HG03095 (cell line): ENCODE measurements around the gene ABCB8.

Experiments
- ATAC-seq: cut with Tn5 transposase; IDR thresholded peaks from one replicate; pipeline ENCODE4 v1.9.1; 2021; ENCODE audit warnings: moderate library complexity; ENCODE audit not compliant: unreplicated experiment

The ABCB8 gene

DNA sequence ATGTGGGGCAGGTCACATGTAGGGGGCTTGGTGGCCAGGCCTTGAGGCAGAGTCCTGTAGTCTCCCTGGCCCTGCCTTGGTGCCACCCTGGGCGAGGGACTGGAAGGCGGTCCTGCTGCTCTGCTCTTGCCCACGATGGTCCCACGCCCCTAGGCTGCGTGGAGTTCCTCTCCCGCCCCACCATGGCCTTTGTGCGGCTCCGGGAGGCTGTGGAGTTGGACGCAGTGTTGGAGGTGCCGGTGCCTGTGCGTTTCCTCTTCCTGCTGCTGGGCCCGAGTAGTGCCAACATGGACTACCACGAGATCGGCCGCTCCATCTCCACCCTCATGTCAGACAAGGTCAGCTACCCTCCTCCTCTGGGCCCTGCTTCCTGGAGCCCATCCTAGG, 42.3 kb downstream of the ABCB8 start:
- no peak for ATAC-seq

- no peak for ATAC-seq
Measured at GRCh38 chr7:151071032-151071866, 43.0 kb downstream of the ABCB8 start.

DNA sequence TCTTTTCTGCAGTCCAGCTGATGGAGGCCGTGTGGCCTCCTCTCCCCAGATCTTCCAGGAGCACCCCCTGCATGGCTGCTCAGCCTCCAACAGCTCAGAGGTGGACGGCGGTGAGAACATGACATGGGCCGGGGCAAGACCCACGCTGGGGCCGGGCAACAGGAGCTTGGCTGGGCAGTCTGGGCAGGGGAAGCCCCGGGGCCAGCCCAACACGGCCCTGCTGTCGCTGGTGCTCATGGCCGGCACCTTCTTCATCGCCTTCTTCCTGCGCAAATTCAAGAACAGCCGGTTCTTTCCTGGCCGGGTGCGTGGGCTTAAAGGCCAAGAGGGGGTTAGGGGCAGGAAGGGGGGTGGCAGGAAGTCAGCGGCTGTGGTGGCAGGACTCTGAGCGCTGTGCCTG, 45.7 kb downstream of the ABCB8 start:
- ATAC-seq, result no peak

- ATAC-seq, result no peak
Measured at GRCh38 chr7:151074817-151075661, 46.8 kb downstream of the ABCB8 start.

DNA sequence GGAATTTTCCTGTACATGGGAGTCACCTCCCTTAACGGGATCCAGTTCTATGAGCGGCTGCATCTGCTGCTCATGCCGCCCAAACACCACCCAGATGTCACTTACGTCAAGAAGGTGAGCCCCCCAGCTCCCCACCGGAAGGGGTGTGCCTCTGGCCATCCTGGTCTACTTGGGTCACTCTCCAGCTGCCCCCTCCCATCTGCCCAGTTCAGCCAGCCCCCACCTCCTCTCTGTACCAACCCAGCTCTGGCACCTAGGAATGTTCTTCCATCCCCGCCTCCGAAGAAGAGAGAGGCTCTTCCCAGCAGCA, 47.4 kb downstream of the ABCB8 start:
- ATAC-seq, result no peak

DNA sequence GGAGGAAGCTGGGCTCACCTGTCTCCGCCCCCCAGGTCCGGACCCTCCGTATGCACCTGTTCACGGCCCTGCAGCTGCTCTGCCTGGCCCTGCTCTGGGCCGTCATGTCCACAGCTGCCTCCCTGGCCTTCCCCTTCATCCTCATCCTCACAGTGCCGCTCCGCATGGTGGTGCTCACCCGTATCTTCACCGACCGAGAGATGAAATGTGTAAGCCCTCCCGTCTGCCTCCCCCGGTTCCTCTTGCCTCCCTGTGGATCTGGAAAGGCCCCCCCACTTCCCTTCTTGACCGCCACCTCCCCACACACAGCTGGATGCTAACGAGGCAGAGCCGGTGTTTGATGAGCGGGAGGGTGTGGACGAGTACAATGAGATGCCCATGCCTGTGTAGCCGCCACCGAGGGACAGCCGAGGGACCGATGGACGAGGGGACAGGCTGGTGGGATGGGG, 47.8 kb downstream of the ABCB8 start:
- ATAC-seq, result no peak

GRCh38 chr7:151076863-151077704, 48.8 kb downstream of the ABCB8 start:
- ATAC-seq, result no peak

DNA sequence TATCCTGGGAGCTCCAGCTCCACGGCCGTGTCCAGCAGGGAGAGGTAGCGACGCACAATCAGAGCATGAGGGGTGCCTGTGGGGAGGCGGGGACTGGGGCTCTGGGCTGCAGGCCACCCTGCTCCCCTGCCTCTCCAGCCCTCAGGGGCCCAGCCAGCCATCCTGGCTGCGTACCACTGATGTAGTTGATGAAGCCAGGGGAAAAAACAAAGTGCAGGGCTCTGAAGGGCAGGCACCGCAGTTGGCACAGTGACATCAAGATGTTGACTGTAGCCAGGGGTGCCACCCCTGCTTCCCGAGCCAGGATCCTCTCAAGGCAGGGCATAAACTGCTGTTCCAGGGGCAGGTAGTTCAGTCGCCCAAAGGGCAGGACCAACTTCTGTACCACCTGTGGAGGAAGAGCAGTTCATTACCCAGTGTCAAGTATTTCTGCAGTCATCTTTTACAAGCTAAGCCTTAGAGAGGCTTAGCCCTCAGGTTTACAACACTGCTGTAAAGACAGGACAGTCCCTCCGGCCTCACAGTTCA, 49.5 kb downstream of the ABCB8 start:
- no peak for ATAC-seq

DNA sequence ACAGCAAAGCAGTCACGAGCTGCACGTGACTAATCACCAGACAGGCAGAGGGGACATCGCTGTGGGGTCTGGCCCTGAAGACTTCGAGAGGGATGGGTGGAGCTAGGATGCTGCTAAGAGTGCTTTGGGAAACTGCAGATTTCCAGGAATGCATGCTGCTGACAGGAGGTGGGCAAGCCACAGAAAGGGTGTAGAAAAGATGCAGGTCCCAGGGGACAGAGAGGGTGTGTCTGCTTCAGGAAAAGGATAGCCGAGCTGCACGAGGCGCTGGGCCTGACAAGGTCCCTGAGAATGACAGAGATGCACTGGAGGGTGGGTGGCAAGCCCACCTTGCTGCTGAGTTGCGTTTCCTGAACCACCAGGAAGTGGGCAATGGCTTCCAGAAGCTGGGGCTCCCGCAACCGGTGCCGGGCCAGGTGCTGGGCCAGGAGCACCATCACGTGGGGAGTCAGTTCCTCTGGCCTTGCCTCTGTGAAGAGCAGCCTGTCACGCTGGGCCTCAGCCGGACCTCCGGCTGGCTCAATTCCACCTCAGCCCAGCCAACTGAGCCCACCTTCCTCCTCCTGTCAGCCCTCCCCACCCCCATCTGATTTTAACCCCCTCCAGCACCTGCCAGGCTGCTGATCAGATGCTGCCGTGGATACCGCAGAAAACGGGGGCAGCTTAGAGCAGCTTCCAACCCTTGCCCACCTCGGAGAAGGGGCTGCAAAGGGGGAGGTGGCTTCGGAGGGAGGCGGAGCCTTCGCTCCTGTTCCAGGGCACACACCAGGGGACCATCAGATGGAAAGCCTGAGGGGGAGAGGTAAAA, 50.2 kb downstream of the ABCB8 start:
- no peak for ATAC-seq

DNA sequence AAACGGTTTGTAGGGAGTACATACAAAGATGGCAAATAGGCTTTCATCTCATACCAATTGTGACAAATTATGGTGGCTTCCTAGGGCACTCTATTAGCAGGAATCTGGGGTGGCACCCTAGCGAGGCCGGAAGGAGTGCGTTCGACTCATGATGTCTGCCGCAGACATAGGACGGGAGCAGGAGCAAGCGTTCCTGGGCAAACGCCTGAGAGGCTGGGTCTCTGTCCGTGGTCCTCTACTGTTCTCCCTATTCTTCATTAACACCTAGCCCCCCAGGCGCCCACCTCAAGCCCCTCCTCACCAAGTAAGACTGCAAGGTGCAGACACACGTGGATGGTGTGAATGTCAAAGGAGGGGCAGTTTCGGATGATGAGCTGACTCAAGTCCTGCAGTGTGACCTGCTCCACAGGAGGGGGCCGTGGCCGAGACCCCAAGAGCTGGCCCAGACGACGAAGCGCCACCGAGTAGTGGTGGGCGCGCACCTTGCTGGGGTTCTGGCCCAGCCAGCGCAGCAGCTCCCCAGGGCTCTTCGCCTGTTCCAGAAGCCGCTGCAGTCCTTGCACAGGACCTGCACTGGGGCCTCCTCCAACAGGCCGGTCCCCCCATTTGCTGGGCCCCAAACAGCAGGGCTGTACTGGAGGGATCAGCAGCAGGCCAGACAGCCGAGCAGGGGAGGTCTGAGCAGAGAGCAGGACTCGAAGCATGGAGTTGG, 51.1 kb downstream of the ABCB8 start:
- ATAC-seq, result no peak

GRCh38 chr7:151080067-151080521, 51.8 kb downstream of the ABCB8 start:
- no peak for ATAC-seq

DNA sequence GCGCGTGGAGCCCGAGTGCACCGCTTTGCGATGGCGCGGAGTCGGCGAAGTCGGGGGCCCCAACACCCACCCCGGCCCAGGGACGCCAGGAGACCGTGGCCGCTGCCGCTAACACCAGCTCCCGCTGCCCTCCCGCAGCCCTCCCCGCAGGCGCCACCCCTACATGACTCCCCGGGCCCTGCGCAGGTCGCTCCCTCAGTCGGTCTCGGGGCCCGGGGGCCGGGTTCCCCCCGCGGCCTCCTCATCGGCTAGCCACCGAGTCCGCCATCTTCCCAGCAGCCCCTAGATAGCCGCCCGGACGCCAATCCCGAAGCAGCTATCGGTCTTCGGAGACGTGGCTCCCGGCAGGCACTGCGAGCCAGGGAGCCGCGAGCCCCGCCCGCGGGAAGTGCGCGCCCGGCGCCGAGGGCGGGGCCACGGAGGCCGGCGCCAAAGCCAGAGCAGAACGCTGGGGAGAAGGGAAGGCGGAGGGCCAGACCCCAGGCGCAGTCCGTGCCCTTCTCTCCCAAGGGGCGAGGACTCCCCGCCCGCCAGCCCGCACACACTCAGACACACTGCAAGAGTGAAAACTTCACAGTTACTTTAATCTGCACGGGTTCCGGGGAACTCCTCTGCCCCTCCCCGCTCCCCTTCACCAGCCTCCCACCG, 52.4 kb downstream of the ABCB8 start, which contains the start of gene FASTK:
FASTK (minus strand) TSS at position 288 of the 648 bp plus-strand sequence; CDS start at position 245, 43 bp downstream.
- peak; percentile 73 for ATAC-seq

GRCh38 chr7:151081170-151082101, 53.2 kb downstream of the ABCB8 start:
- no peak for ATAC-seq

GRCh38 chr7:151082141-151083070, 54.2 kb downstream of the ABCB8 start:
- no peak for ATAC-seq

DNA sequence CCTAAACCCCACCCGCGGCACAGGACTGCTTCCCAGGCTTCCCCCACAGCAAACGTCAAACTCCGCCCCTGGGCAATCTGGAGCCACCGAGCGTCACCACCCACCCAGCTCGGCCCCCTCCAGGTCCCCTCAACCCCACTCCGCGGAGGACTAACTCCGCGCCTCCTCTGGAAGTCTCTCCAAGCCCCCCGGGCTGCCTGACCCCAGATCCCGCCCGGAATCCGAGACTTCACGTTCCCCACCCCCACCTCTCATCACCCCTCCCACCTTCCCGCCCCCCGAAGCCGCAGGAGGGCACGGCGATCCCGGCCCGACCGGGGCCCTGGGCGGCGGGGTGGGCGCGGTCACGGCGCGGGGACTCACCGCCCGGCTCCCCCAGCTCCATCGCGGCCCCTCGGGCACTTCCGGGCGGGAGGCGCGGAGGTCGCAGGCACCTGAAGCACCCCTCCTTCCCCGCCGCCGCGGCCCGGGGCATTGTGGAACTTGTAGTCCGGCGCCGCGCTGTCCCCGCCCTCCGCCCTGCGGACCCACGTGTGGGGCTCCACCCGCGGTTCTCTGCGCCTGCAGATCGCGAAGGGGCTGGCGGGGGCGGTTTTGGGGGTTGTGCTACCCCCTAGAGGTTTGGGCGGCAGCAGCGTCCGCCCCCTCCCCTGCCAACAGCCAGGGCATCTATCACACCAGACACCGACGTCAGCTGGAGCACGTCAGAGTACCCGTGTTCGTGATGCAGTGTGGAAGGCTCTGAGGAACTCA, 55.0 kb downstream of the ABCB8 start, which contains the start of gene TMUB1:
TMUB1 (minus strand) TSS at position 423 of the 753 bp plus-strand sequence. CDS start 930 bp downstream, outside the sequence.
- peak; percentile 44 for ATAC-seq

GRCh38 chr7:151083824-151084160, 55.5 kb downstream of the ABCB8 start:
- ATAC-seq, result no peak
